Stimulated activated CD8-positive, alpha-beta memory T cell treated with anti-CD3 and anti-CD28 coated beads, Interleukin-4, amount 100 ng/mL, for 24 hours (primary cell): Measurements from ENCODE around the gene SECTM1.

Experiments
- DNase-seq: peaks from one replicate; pipeline ENCODE4 v3.0.0-alpha.2; 2020; ENCODE audit warnings: low read depth

Gene SECTM1

GRCh38 chr17:82328141-82328993 lies 5.2 kb downstream of the SECTM1 start:
- no peak for DNase-seq

- no peak for DNase-seq
Observed at GRCh38 chr17:82327757-82328140, 5.8 kb downstream of the SECTM1 start.

GRCh38 chr17:82327289-82327688 lies 6.3 kb downstream of the SECTM1 start:
- no peak for DNase-seq

GRCh38 chr17:82325286-82326180 lies 8.0 kb downstream of the SECTM1 start:
- no peak for DNase-seq

GRCh38 chr17:82324566-82325285 lies 8.8 kb downstream of the SECTM1 start:
- DNase-seq: no peak

GRCh38 chr17:82323514-82324234 lies 9.9 kb downstream of the SECTM1 start:
- DNase-seq: no peak

GRCh38 chr17:82322526-82323453 lies 10.8 kb downstream of the SECTM1 start:
- DNase-seq: no peak

GRCh38 chr17:82321947-82322466 lies 11.6 kb downstream of the SECTM1 start:
- DNase-seq: no peak

GRCh38 chr17:82320956-82321927 lies 12.3 kb downstream of the SECTM1 start:
- peak; percentile 57 for DNase-seq

GRCh38 chr17:82320140-82320840 lies 13.3 kb downstream of the SECTM1 start:
- no peak for DNase-seq

- DNase-seq: no peak
Observed at GRCh38 chr17:82319619-82320062, 13.9 kb downstream of the SECTM1 start.

GRCh38 chr17:82318772-82319606 lies 14.6 kb downstream of the SECTM1 start:
- no peak for DNase-seq

- DNase-seq: no peak
Observed at GRCh38 chr17:82318169-82318498, 15.4 kb downstream of the SECTM1 start.

GRCh38 chr17:82317394-82318168 lies 16.0 kb downstream of the SECTM1 start, which contains the start of gene CD7:
Gene CD7, minus strand, starts transcription at chr17:82317608. Its CDS starts 113 bp downstream, at chr17:82317495.
- DNase-seq: peak; percentile 64

- no peak for DNase-seq
Observed at GRCh38 chr17:82316651-82317393, 16.7 kb downstream of the SECTM1 start.
